ENCODE data around the gene SORCS2.

Gene SORCS2

DNA sequence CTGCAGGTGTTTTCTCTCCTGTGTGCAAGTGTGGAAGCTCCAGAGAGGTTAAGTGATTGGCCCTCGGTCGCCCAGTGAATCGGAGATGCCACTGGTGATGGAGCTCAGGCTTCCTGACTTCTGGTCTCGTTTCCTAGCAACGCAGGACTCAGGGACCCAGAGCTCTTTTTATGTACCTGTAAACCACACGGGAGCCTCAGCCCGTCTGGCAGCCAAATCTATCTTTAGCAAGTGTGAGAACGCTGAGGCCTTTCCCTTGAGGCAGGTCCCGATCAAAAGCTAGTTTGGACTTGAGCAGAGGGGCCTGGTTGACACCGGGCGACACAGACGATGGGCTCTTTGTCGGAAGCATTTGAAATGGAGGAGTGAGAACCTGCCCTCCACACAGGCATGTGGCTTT lies 116.8 kb downstream of the SORCS2 start:
- TF ChIP-seq GATA3 (IDR thresholded peaks at IDR 0.05; ENCODE audit: low read depth, low read length), result no peak
- no peak for TF ChIP-seq GATA2 (IDR thresholded peaks at IDR 0.05; ENCODE audit: low read depth, low read length)

DNA sequence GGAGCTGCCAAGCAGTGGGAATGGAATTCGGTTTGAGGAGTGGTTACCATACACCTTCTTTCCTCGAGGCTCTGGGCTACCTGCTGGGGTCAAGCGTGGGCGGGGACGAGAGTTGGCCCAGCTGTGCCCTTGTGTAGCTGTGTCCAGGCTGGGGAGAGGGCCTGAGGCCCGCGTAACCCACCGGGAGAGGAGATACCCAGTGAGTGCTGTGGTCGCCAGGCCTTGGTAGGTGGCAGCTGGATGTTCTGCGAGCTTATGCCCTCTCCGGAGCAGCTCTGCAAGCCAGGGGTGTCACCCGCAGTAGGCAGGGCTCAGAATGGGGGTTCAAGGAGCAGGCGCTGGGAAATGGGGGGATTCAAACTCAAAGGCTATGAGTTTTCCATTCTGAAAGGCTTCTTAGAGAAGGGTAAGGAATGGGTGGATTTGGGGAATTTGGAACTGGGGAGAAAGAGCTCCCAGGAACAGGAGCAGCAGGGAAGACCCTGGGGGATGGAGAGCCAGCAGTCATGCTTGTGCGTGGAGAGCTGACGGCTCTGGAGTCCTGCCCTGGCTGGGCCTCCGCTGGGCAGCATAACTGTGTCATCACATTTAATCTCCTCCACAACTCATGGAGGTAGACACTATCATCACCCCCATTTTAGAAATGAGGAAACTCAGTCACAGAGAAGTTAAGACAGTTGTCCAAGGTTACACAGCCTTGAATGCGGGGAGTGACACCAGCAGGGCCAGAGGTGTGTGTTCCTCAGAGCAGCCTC lies 117.5 kb downstream of the SORCS2 start:
- no peak for TF ChIP-seq GATA3 (IDR thresholded peaks at IDR 0.05; ENCODE audit: low read depth, low read length)
- no peak for TF ChIP-seq GATA2 (IDR thresholded peaks at IDR 0.05; ENCODE audit: low read depth, low read length)

DNA sequence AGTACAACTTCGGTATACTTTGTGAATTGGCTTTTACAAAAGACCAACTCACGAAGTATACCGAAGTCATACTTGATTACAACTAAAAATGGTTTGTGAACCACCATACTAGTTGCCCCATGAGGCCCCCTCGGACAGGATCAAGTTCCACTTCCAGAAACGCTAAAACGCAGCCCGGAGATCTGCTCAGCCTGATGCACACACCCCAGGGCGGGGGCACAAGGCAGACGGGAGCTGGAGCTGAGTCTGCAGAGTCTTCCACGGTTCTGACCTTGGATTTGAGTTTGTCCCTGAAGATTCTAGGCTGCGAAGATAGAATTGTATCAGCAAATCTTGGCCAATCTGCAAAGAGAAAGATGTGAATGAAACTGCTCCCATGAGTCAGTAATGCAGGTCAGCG lies 118.1 kb downstream of the SORCS2 start:
- TF ChIP-seq GATA2 (IDR thresholded peaks at IDR 0.05; ENCODE audit: low read depth, low read length) (no peak), GATA3 (IDR thresholded peaks at IDR 0.05; ENCODE audit: low read depth, low read length) (no peak)

DNA sequence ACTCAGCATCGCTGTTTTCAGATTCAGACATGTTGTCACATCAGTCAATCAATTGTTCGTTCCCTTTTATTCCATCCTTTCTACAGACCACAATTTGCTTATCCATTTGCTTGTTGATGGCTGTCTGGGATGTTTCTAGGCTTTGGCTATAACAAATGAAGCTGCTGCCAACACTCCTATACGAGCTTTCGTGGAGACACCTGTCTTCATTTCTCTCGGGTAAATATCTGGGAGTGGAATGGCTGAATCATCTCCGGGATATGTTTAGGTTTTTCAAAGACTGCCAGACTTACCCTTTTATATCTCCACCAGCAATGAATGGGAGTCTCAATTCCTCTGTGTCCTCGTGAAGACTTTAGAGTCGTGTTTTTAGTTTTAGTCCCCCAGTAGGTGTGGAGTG lies 118.9 kb downstream of the SORCS2 start:
- TF ChIP-seq GATA2 (IDR thresholded peaks at IDR 0.05; ENCODE audit: low read depth, low read length) (no peak), GATA3 (IDR thresholded peaks at IDR 0.05; ENCODE audit: low read depth, low read length) (no peak)

DNA sequence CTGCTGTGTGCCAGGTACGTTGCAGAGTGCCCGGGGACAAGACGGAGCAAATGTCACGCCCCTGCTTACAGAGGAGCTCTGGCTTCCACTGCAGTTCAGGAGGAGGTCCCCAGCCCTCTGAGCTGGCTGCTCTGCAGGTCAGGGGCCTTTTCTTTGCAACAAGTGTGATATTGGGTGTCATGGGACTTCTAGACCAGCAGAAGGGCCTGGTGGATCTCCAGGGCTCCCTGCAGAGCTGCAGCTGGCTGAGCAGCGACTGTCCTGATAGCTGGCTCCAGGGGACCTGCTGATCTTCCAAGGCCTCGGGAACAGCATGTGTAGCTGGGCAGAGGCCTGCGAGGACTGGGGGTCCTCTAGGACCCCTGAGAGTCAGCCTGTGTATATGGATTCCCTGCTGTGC lies 120.4 kb downstream of the SORCS2 start:
- TF ChIP-seq GATA2 (IDR thresholded peaks at IDR 0.05; ENCODE audit: low read depth, low read length), result no peak
- no peak for TF ChIP-seq GATA3 (IDR thresholded peaks at IDR 0.05; ENCODE audit: low read depth, low read length)

DNA sequence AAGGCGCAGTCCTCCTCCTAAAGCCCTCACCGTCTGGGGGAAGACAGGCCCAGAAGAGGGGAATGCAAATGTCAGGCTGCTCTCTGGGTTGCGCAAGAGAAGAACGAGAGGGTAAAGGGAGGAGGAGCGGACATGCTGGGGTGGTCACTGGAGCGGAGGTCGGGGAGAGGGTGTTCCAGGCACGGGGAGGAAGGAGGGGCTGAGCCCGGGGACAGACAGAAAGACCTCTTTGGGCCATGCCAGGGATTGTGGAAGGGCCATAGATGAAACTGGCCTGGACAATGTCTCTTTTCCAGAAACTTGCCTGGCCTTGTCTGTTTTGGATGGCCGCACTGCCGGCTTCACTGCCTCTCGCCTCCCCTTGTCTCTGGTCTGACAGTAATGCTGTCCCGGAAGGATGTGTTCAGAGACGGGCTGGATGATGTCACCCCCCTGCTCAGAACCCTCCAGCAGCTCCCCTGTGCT lies 121.0 kb downstream of the SORCS2 start:
- TF ChIP-seq GATA2 (IDR thresholded peaks at IDR 0.05; ENCODE audit: low read depth, low read length), result no peak
- TF ChIP-seq GATA3 (IDR thresholded peaks at IDR 0.05; ENCODE audit: low read depth, low read length), result no peak

DNA sequence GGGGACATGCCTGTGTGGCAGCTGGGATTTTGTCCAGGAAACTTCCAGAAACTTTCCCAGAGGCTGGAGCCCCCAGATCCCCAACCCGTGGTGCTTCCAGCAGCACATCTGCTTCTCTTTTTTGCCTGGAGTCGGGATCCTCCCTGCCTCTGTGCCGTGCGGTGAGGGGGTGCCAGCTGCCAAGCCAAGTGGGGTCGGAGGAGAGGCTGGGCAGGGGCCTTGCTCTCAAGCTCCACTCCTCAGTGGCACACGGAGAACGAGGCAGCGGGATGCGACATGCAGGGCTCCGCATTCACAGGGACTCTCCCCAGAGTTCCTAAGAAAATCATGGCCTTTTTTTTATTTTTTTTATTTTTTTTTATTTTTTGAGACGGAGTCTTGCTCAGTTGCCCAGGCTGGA lies 121.7 kb downstream of the SORCS2 start:
- no peak for TF ChIP-seq GATA3 (IDR thresholded peaks at IDR 0.05; ENCODE audit: low read depth, low read length)
- no peak for TF ChIP-seq GATA2 (IDR thresholded peaks at IDR 0.05; ENCODE audit: low read depth, low read length)

DNA sequence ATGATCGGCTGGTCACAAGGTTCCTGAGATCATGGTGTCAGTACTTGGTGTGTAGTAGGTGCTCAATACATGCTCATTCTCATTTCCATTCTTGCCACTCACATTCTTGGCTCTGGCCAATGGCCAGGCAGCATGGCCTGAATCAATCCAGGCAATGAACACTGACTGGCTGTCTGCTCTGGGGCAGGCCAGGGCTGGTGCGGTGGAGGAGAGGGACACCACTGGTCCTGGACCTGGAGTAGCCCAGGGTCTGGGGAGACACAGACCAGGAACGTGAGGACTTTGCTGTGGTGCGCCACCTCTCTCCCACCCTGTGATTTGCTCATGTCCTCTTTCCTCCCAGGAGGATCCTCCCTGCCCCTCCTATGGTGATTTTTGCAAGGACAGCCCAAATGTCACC lies 122.9 kb downstream of the SORCS2 start:
- TF ChIP-seq GATA2 (IDR thresholded peaks at IDR 0.05; ENCODE audit: low read depth, low read length) (no peak), GATA3 (IDR thresholded peaks at IDR 0.05; ENCODE audit: low read depth, low read length) (no peak)

DNA sequence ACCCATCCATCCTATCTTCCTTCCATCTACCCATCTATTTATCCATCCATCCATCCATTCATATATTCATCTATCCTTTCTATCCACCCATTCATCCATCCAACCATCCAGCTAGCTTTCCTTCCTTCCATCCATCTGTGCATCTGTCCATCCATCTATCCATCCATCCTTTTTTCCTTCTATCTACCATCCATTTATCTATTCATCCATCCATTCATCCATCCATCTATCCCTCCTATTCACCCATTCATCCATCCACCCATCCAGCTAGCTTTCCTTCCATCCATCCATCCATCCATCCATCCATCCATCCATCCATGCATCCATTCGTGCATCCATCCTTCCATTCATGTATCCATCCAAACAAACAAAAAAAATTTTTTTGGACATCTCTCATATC lies 123.6 kb downstream of the SORCS2 start:
- no peak for TF ChIP-seq GATA2 (IDR thresholded peaks at IDR 0.05; ENCODE audit: low read depth, low read length)
- TF ChIP-seq GATA3 (IDR thresholded peaks at IDR 0.05; ENCODE audit: low read depth, low read length), result no peak

DNA sequence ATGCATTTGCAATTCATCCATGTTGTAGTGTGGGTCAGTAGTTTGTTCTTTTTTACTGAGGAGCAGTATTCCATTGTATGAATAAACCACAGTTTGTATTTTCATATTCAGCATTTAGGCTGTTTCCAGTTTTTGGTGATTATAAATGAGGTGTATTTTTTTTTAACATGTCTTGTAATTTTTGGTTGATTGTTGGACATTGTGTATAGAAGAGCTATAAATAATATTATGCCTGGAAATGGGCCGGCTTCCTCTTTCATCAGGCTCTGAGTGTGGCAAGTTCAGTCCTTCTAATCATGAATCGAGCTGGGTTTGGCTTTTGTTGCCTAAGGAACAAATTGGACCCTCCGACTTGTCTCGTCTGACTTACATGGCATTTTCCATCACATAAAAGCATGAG lies 126.7 kb downstream of the SORCS2 start:
- TF ChIP-seq GATA2 (IDR thresholded peaks at IDR 0.05; ENCODE audit: low read depth, low read length) (no peak), GATA3 (IDR thresholded peaks at IDR 0.05; ENCODE audit: low read depth, low read length) (no peak)

DNA sequence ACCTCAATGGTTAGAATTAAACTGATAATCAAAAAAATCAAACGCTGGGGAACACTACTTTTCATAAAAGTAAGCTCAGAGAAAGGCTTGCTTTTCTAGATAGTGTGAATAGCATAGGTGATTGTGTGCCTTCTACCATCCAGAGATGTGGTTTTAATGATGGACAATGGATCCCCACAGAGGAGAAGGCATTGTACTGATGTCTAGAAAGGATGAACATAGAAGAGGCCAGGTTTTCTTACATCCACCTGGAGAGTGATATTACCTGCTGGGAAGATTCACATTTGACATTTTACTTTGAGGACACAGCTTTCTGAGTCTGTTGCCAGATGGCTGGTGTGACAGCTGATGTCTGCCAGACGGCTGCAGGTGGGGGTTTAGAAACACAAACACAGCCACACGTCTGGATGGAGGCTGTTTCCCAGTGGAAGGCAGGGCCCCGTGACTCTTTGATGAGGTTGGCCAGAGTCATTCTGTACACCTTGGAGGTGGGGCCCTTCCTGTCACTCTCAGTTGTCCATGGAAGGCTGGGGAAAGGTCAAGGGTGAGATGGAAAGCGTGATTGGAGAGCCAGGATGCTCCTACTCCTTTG lies 128.0 kb downstream of the SORCS2 start:
- TF ChIP-seq GATA2 (IDR thresholded peaks at IDR 0.05; ENCODE audit: low read depth, low read length) (no peak), GATA3 (IDR thresholded peaks at IDR 0.05; ENCODE audit: low read depth, low read length) (no peak)

DNA sequence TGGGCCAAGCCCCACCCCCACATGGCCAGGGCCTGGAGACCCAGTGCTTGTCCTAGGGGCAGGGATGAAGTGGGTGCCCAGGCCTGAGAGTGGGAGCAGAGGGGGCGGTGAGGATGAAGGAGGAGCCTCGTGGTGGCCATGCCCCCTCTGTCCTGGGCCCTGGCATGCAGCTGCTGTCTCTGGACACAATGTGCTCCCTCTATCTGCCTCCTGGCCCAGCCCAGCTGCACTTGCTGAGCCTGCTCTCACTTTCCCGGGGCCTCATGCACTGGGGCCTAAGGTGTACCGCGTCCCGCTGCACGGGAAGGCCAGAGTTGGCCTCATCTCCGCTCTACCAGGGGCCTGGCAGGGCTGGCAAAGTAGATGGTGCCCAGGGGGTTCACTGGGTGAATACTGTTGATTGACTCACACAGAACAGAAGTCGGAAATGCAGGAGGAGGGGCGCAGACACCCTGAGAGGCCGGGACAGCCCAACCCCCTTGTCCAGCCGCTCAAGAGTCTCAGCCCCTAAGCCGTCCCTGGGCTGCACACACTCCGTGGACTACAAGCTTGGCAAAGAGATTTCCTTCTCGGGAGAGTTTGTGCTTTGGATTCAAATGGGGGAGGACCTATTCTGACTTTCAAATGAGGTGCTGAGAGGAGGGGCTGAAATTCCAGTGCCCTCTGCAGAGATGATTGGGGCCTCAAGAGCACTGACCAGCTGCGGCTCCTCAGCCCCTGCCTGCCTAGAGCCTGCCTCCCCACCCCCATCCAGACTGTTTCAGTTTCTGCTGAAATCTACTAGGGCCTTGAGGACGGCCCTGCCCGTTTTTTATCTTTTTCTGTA lies 130.0 kb downstream of the SORCS2 start:
- TF ChIP-seq GATA2 (IDR thresholded peaks at IDR 0.05; ENCODE audit: low read depth, low read length) (no peak), GATA3 (IDR thresholded peaks at IDR 0.05; ENCODE audit: low read depth, low read length) (no peak)

DNA sequence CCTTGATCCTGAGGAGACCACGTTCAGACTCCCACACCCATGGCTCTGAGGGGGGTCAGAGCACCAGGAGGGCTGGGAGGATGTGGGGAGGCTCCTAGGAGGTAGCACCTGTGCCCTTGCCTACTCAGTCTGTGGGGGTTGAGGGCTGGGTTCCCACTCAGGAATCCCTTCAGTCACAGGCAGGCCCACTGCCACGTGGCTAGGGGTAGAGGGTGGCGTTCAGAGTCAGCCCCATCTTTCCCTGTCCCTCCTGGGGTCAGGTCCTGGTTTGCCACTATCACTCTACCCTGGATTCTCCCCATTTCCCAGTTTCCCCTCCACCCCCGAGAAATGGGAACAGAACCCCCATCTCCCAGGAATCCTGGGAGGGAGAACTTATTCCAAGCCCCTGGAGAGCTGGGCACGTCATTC lies 131.1 kb downstream of the SORCS2 start:
- TF ChIP-seq GATA2 (IDR thresholded peaks at IDR 0.05; ENCODE audit: low read depth, low read length), result no peak
- TF ChIP-seq GATA3 (IDR thresholded peaks at IDR 0.05; ENCODE audit: low read depth, low read length), result no peak

DNA sequence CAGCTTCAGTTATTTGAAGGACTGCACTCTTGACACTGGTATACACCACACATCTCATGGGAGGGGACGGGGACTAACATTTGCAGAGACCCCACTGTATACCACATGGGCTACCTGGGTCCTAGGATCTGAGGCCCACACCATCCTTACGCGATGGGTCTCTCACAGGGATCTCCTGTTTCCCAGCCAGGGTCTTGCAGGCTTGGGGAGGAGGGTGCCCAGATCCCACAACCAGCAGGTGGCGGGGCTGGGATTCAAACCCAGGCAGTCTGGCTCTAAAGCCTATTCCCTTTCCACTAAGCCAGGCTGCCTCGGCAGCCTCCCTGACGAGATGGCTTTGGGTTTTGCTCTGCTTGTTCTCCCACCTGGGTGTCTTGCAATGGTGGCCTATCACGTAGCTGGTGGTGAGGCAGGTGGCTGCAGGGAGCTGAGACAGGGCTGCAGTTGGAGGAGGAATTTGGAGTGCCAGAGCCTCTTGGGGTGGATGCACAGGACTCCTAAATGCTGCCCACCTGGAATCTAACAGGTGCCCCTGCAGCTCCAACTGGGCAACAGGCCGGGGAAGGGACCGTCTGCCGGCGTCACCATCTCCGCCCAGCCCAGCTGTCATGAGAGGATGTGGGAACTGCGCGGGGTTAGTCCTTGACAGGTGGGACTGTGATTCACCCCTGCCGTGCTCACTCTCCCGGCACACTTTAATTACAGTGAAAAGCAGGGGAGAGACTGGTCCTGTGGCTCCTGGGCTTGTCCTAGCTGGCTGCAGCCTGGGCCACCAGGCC lies 131.7 kb downstream of the SORCS2 start:
- TF ChIP-seq GATA3 (IDR thresholded peaks at IDR 0.05; ENCODE audit: low read depth, low read length) (no peak), GATA2 (IDR thresholded peaks at IDR 0.05; ENCODE audit: low read depth, low read length) (no peak)

Data from SH-SY5Y (cell line).